A549 (cell line): ENCODE measurements around the gene BUD23. TPM values are rescaled to one million over a fixed set of nuclear protein-coding genes. Genes with fewer than 3 reads are reported as not detected.

Source experiments
- ATAC-seq, 2 experiments: fragments of 200-7000 bp in 1 of 2; fragments of >200 bp in 1 of 2; cut with Nextera tagmentation in 1 of 2; cut with Tn5 transposase in 1 of 2; 3 replicates each; pipeline versions ENCODE4 v1.8.0 to v1.9.1; 2018 to 2020; ENCODE audit warnings: mild to moderate bottlenecking in 1 of 2, moderate library complexity in 1 of 2
- CTCF ChIA-PET: fragments of 300-600 bp; sonication (Branson Sonifier 250); formaldehyde crosslinking; extraction: SDS; loops from one replicate; lab custom pipeline; 2021; ENCODE audit warnings: antibody characterized with exemption, inconsistent platforms; lab: Yijun Ruan, JAX
- POLR2A ChIA-PET: fragments of 350-600 bp; formaldehyde crosslinking; extraction: SDS; loops from one replicate; lab custom pipeline; 2021; ENCODE audit warnings: antibody characterized with exemption, inconsistent platforms; lab: Yijun Ruan, JAX
- DNase-seq, 2 experiments: peaks; one replicate each; pipeline versions ENCODE4 v3.0.0 to v3.0.0-alpha.2; 2011 to 2016; ENCODE audit warnings: low read depth in 1 of 2, low spot score in 1 of 2
- FAIRE-seq: peaks from 2 replicates; lab custom pipeline; 2011; peaks lifted over from hg19 to GRCh38; lab: Jason Lieb, UNC
- H3K27ac ChIP-seq, 2 experiments: fragments of >200 bp; sonication (Bioruptor Twin); formaldehyde crosslinking; 3 replicates each; pipeline ENCODE4 v1.5.1; 2016 to 2017
- H3K4me1 ChIP-seq: fragments of >200 bp; sonication (Bioruptor Twin); formaldehyde crosslinking; 3 replicates; pipeline ENCODE4 v1.6.1; 2016
- H3K4me2 ChIP-seq: fragments of >200 bp; sonication (Bioruptor Twin); formaldehyde crosslinking; 3 replicates; pipeline ENCODE4 v1.6.1; 2016
- H3K4me3 ChIP-seq: fragments of >200 bp; sonication (Bioruptor Twin); formaldehyde crosslinking; 3 replicates; pipeline ENCODE4 v1.5.1; 2016
- H3K9me3 ChIP-seq: fragments of >200 bp; sonication (Bioruptor Twin); formaldehyde crosslinking; 3 replicates; pipeline ENCODE4 v1.6.1; 2016
- BCL3 ChIP-seq: fragments of >200 bp; sonication (Bioruptor Twin); formaldehyde crosslinking; IDR thresholded peaks from 3 replicates; pipeline ENCODE4 v1.6.1; 2016
- CHD2 ChIP-seq: fragments of 150-350 bp; IDR thresholded peaks from 2 replicates; pipeline ENCODE4 v1.6.1; 2014; ENCODE audit warnings: low read length; ENCODE audit not compliant: partially characterized antibody
- CTCF ChIP-seq: fragments of >200 bp; sonication (Bioruptor Twin); formaldehyde crosslinking; IDR thresholded peaks from 3 replicates; pipeline ENCODE4 v1.5.1; 2016
- E2F6 ChIP-seq: IDR thresholded peaks from 2 replicates; pipeline ENCODE4 v1.6.1; 2012; ENCODE audit warnings: low read depth, borderline replicate concordance
- EHMT2 ChIP-seq: fragments of 200-600 bp; sonication (generic); IDR thresholded peaks from 2 replicates; pipeline ENCODE4 v1.6.1; 2016; ENCODE audit warnings: antibody characterized with exemption, low read depth, mild to moderate bottlenecking, moderate library complexity
- ELK1 ChIP-seq: fragments of 150-350 bp; IDR thresholded peaks from 2 replicates; pipeline ENCODE4 v1.6.1; 2014; ENCODE audit warnings: low read depth, mild to moderate bottlenecking, low read length
- EP300 ChIP-seq, 2 experiments: fragments of >200 bp; sonication (Bioruptor Twin); formaldehyde crosslinking; IDR thresholded peaks; 2 replicates in 1 of 2; 3 replicates in 1 of 2; pipeline ENCODE4 v1.6.1; 2016 to 2017
- ESRRA ChIP-seq: fragments of 150-350 bp; IDR thresholded peaks from 2 replicates; pipeline ENCODE4 v1.6.1; 2014; ENCODE audit warnings: mild to moderate bottlenecking, low read length, borderline replicate concordance
- FOSB ChIP-seq: fragments of 250-450 bp; sonication (Bioruptor Pico); IDR thresholded peaks from 2 replicates; pipeline ENCODE4 v1.5.0; 2020; ENCODE audit warnings: mild to moderate bottlenecking, moderate library complexity
- HDAC2 ChIP-seq: fragments of 200-600 bp; sonication (generic); IDR thresholded peaks from 2 replicates; pipeline ENCODE4 v1.6.1; 2016
- HES2 ChIP-seq: fragments of >200 bp; sonication (Bioruptor Twin); formaldehyde crosslinking; IDR thresholded peaks from 2 replicates; pipeline ENCODE4 v1.6.1; 2016
- HMGXB4 ChIP-seq: fragments of 250-450 bp; sonication (Bioruptor Pico); IDR thresholded peaks from 2 replicates; pipeline ENCODE4 v1.5.0; 2021; ENCODE audit warnings: mild to moderate bottlenecking, moderate library complexity, borderline replicate concordance
- HOXB13 ChIP-seq: fragments of 250-450 bp; sonication (Bioruptor Pico); IDR thresholded peaks from 2 replicates; pipeline ENCODE4 v1.5.0; 2020; ENCODE audit warnings: low read depth, mild to moderate bottlenecking, moderate library complexity
- JUN ChIP-seq, 2 experiments: fragments of >200 bp; sonication (Bioruptor Twin); formaldehyde crosslinking; IDR thresholded peaks; 2 replicates in 1 of 2; 3 replicates in 1 of 2; pipeline ENCODE4 v1.6.1; 2016 to 2017
- KDM5A ChIP-seq: fragments of 200-600 bp; sonication (generic); IDR thresholded peaks from 2 replicates; pipeline ENCODE4 v1.6.1; 2016; ENCODE audit warnings: antibody characterized with exemption, mild to moderate bottlenecking
- MAX ChIP-seq: IDR thresholded peaks from 2 replicates; pipeline ENCODE4 v1.6.1; 2012
- MAZ ChIP-seq: fragments of 150-350 bp; IDR thresholded peaks from 2 replicates; pipeline ENCODE4 v1.6.1; 2014; ENCODE audit warnings: antibody characterized with exemption, low read depth, low read length, borderline replicate concordance
- MYC ChIP-seq: IDR thresholded peaks from 2 replicates; pipeline ENCODE4 v1.6.1; 2012; ENCODE audit warnings: mild to moderate bottlenecking, inconsistent platforms, low read length, improper control_type of control experiment, borderline replicate concordance
- NR3C1 ChIP-seq: fragments of >200 bp; sonication (Bioruptor Twin); formaldehyde crosslinking; IDR thresholded peaks from 3 replicates; pipeline ENCODE4 v1.6.1; 2017
- PBX3 ChIP-seq: IDR thresholded peaks from 2 replicates; pipeline ENCODE4 v1.6.1; 2012
- POLR2A ChIP-seq: IDR thresholded peaks from 2 replicates; pipeline ENCODE4 v1.6.1; 2012; ENCODE audit warnings: mild to moderate bottlenecking, low read length
- POLR2AphosphoS2 ChIP-seq: conservative IDR thresholded peaks from 2 replicates; pipeline ENCODE4 v1.6.1; 2012; ENCODE audit warnings: low read length, improper control_type of control experiment, inconsistent platforms
- RAD21 ChIP-seq, 2 experiments: fragments of >200 bp in 1 of 2; sonication (Bioruptor Twin) in 1 of 2; formaldehyde crosslinking in 1 of 2; IDR thresholded peaks in 1 of 2; conservative IDR thresholded peaks in 1 of 2; 2 replicates in 1 of 2; 3 replicates in 1 of 2; pipeline ENCODE4 v1.6.1; 2012 to 2018; ENCODE audit warnings: inconsistent platforms in 1 of 2
- RFX5 ChIP-seq: fragments of 450-650 bp; IDR thresholded peaks from 2 replicates; pipeline ENCODE4 v1.7.1; 2014; ENCODE audit warnings: antibody characterized with exemption, mild to moderate bottlenecking, moderate library complexity
- RNF2 ChIP-seq: fragments of 200-600 bp; sonication (generic); IDR thresholded peaks from 2 replicates; pipeline ENCODE4 v1.6.1; 2016; ENCODE audit warnings: low read depth, mild to moderate bottlenecking, antibody characterized with exemption, moderate library complexity, borderline replicate concordance
- SREBF2 ChIP-seq: fragments of 450-650 bp; IDR thresholded peaks from 2 replicates; pipeline ENCODE4 v1.6.1; 2014; ENCODE audit warnings: mild to moderate bottlenecking, moderate library complexity
- TP53 ChIP-seq: fragments of 250-450 bp; sonication (Bioruptor Pico); IDR thresholded peaks from 2 replicates; pipeline ENCODE4 v1.5.0; 2021; ENCODE audit warnings: mild to moderate bottlenecking, moderate library complexity
- USF2 ChIP-seq: fragments of 450-650 bp; IDR thresholded peaks from 2 replicates; pipeline ENCODE4 v1.6.1; 2014; ENCODE audit warnings: antibody characterized with exemption
- ZC3H11A ChIP-seq: fragments of 450-650 bp; IDR thresholded peaks from 2 replicates; pipeline ENCODE4 v1.6.1; 2014; ENCODE audit warnings: antibody characterized with exemption, mild to moderate bottlenecking
- WGBS: methylation state at CpG from one replicate; pipeline ENCODE4 v1.1.6; 2017; ENCODE audit errors: missing lambda C conversion rate; 5-methylcytosine and 5-hydroxymethylcytosine counted together
- polyA plus RNA-seq, 4 experiments: library from polyadenylated mRNA; depleted of rRNA in 3 of 4; stranded (reverse); fragments of >200 nt; fragmentation: RNase III in 1 of 4; extraction: RNeasy Plus Mini Kit Qiagen cat#74134 plus additional on column Dnase treatment in 1 of 4; gene quantifications; 2 replicates in 3 of 4; 3 replicates in 1 of 4; pipeline ENCODE4 v1.2.3, GENCODE V29; 2011 to 2017

BUD23 gene
- polyA plus RNA-seq, 2 of the 4 experiments (the other 2 are of a cell fraction) = 134 to 161 TPM

GRCh38 chr7:73647725-73648592 lies 35.4 kb upstream of the BUD23 start:
- H3K4me1 ChIP-seq = peaks cover 13% of the 10 kb centered on the region; the same call in 2 of the 3 replicates
- DNase-seq (peak in 1 of 2 experiments; percentile 43), ATAC-seq (peak; percentile 81 to 84), FAIRE-seq (no peak)
- H3K9me3 ChIP-seq = no peaks in the 10 kb centered on the region
- WGBS = 15% methylated on average over 6 of the region's 62 CpGs
- peak overlapping the region; percentile 98 for H3K4me2 ChIP-seq
- peak overlapping the region; percentile 68 for H3K4me3 ChIP-seq
- ChIA-PET POLR2A (no interaction called here), CTCF (interaction anchor here (0.8 to 6.8 kb wide), 9 partner anchors 19 to 87 kb away, joined by 3 to 50 read pairs (median 6); partner anchors contain the start of gene VPS37D)
- H3K27ac ChIP-seq = peak overlapping the region; percentile 91 to 95
- TF ChIP-seq E2F6 (peak; percentile 70; the same call in 1 of the 2 replicates), RAD21 (conservative IDR thresholded peaks at IDR 0.05 in 1 of 2, IDR thresholded peaks at IDR 0.05 in 1 of 2) (peak in 1 of 2 experiments; percentile 49; a peak in 1 of 5 replicates), TP53 (CRISPR knock-in tag) (no peak), RFX5 (no peak), JUN (IDR thresholded peaks at IDR 0.05) (no peak), HES2 (no peak), USF2 (no peak), PBX3 (no peak), FOSB (CRISPR knock-in tag) (no peak), NR3C1 (no peak), HOXB13 (CRISPR knock-in tag) (no peak), EP300 (IDR thresholded peaks at IDR 0.05) (no peak), ELK1 (no peak), HMGXB4 (CRISPR knock-in tag) (no peak), CHD2 (no peak), EHMT2 (no peak), SREBF2 (no peak), RNF2 (no peak; the same call in 1 of the 2 replicates), HDAC2 (no peak), MYC (no peak; the same call in 1 of the 2 replicates), ZC3H11A (no peak), POLR2AphosphoS2 (no peak), MAZ (no peak), CTCF (peak; percentile 50), BCL3 (no peak), POLR2A (no peak), MAX (peak; percentile 81), ESRRA (no peak), KDM5A (no peak)
